A549 (cell line): ENCODE data around the gene BCAP29.

ENCODE experiments used
- BHLHE40 ChIP-seq: IDR thresholded peaks from 2 replicates; pipeline ENCODE4 v1.6.1; 2012; ENCODE audit warnings: low read depth, low read length, inconsistent platforms
- EP300 ChIP-seq, 2 experiments: fragments of >200 bp; sonication (Bioruptor Twin); formaldehyde crosslinking; IDR thresholded peaks; 2 replicates in 1 of 2; 3 replicates in 1 of 2; pipeline ENCODE4 v1.6.1; 2016 to 2017
- ZC3H11A ChIP-seq: fragments of 450-650 bp; IDR thresholded peaks from 2 replicates; pipeline ENCODE4 v1.6.1; 2014; ENCODE audit warnings: antibody characterized with exemption, mild to moderate bottlenecking
- TF ChIP-seq, protein P1 (sequence below): fragments of >200 bp; sonication (Bioruptor Twin); formaldehyde crosslinking; IDR thresholded peaks from 3 replicates; pipeline ENCODE4 v1.5.1; 2016
- TF ChIP-seq, protein P2 (sequence below): fragments of 200-600 bp; sonication (generic); IDR thresholded peaks from 2 replicates; pipeline ENCODE4 v1.6.1; 2016; ENCODE audit warnings: antibody characterized with exemption, mild to moderate bottlenecking, moderate library complexity

DNA sequence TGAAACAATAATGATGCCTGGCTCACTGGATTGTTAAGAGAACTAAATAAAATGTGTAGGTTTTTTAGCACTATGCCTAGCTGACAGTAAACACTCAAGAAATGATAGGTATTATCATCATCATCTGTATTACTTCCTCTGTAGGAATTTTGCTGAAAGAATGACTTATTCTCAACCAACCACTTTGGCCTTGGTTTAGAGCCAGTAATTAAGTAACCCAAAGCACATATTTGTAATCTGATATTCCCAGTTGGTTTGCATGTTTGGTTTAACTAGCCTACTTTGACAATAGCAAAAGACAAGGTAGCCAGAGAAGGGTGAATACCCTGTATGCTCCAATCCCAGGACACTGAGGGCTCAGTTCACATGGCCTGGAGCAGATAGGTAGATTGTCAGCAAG, 34.4 kb downstream of the BCAP29 start:
- TF ChIP-seq ZC3H11A (no peak), EP300 (IDR thresholded peaks at IDR 0.05) (no peak), BHLHE40 (no peak)
- TF ChIP-seq, protein P1, sequence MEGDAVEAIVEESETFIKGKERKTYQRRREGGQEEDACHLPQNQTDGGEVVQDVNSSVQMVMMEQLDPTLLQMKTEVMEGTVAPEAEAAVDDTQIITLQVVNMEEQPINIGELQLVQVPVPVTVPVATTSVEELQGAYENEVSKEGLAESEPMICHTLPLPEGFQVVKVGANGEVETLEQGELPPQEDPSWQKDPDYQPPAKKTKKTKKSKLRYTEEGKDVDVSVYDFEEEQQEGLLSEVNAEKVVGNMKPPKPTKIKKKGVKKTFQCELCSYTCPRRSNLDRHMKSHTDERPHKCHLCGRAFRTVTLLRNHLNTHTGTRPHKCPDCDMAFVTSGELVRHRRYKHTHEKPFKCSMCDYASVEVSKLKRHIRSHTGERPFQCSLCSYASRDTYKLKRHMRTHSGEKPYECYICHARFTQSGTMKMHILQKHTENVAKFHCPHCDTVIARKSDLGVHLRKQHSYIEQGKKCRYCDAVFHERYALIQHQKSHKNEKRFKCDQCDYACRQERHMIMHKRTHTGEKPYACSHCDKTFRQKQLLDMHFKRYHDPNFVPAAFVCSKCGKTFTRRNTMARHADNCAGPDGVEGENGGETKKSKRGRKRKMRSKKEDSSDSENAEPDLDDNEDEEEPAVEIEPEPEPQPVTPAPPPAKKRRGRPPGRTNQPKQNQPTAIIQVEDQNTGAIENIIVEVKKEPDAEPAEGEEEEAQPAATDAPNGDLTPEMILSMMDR, result no peak
- TF ChIP-seq, protein P2, sequence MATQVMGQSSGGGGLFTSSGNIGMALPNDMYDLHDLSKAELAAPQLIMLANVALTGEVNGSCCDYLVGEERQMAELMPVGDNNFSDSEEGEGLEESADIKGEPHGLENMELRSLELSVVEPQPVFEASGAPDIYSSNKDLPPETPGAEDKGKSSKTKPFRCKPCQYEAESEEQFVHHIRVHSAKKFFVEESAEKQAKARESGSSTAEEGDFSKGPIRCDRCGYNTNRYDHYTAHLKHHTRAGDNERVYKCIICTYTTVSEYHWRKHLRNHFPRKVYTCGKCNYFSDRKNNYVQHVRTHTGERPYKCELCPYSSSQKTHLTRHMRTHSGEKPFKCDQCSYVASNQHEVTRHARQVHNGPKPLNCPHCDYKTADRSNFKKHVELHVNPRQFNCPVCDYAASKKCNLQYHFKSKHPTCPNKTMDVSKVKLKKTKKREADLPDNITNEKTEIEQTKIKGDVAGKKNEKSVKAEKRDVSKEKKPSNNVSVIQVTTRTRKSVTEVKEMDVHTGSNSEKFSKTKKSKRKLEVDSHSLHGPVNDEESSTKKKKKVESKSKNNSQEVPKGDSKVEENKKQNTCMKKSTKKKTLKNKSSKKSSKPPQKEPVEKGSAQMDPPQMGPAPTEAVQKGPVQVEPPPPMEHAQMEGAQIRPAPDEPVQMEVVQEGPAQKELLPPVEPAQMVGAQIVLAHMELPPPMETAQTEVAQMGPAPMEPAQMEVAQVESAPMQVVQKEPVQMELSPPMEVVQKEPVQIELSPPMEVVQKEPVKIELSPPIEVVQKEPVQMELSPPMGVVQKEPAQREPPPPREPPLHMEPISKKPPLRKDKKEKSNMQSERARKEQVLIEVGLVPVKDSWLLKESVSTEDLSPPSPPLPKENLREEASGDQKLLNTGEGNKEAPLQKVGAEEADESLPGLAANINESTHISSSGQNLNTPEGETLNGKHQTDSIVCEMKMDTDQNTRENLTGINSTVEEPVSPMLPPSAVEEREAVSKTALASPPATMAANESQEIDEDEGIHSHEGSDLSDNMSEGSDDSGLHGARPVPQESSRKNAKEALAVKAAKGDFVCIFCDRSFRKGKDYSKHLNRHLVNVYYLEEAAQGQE, result no peak
